Measurements from ENCODE around the gene MARS1. TPM values are rescaled to one million over a fixed set of nuclear protein-coding genes. Genes with fewer than 3 reads are reported as not detected.
"Not testable (repeated sequence)": the region's sequence is repeated elsewhere in the genome, so short reads cannot be mapped to it uniquely, and the experiment has no call there.

MARS1 gene
- polyA plus RNA-seq, 2 donors, result 74.4 to 106 TPM

DNA sequence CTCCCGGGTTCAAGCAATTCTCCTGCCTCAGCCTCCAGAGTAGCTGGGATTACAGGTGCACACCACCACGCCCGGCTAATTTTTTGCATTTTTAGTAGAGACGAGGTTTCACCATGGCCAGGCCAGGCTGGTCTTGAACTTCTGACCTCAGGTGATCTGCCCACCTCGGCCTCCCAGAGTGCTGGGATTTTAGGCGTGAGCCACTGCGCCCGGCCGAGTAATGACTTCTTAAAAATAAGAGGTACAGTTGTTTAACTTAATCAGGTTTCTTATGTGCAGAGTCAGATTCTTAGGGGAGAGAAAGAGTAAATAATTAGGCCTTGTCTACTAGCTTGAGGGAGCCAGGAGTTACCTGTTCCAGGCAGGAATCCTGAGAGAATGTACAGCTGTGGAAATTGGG lies 26.4 kb downstream of the MARS1 start:
- H3K27ac ChIP-seq (ENCODE audit: low read depth in 2 of 2, low read length in 1 of 2); H3K27me3 ChIP-seq (ENCODE audit: control insufficient read depth in 1 of 2, insufficient read depth in 2 of 2, low read length in 2 of 2); H3K9me3 ChIP-seq (ENCODE audit: control insufficient read depth in 2 of 2, insufficient read depth in 1 of 2, low read depth in 1 of 2, low read length in 1 of 2); H3K4me3 ChIP-seq (ENCODE audit: low read depth in 1 of 2, low read length in 2 of 2); H3K4me1 ChIP-seq (ENCODE audit: control insufficient read depth in 2 of 2, insufficient read depth in 2 of 2, low read length in 1 of 2): not testable (repeated sequence)
- 82 to 92% methylated on average over 9 of the region's 9 CpGs for WGBS, 2 donors
- H3K36me3 ChIP-seq (ENCODE audit: control insufficient read depth in 2 of 2, insufficient read depth in 2 of 2, low read length in 1 of 2), result peaks cover 28 to 37% of the 10 kb centered on the region in 2 donors

DNA sequence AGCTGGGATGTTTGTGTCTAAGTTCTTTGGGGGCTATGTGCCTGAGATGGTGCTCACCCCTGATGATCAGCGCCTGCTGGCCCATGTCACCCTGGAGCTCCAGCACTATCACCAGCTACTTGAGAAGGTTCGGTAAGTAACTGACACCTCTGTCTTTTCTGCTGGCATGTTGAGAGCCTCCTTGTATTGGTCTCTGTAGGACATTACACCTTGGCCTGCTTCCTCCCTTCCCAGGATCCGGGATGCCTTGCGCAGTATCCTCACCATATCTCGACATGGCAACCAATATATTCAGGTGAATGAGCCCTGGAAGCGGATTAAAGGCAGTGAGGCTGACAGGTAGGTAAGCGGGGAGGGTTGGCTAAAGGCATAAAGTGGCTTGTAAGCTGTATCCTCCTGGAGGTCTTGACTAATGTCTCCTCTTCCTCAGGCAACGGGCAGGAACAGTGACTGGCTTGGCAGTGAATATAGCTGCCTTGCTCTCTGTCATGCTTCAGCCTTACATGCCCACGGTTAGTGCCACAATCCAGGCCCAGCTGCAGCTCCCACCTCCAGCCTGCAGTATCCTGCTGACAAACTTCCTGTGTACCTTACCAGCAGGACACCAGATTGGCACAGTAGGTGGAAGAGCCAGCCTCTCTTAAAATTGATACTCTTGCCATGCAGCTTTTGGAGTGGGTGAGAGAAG lies 27.0 kb downstream of the MARS1 start:
- 80 to 84% methylated on average over 9 of the region's 9 CpGs for WGBS, 2 donors
- peak overlapping the region in 1 of 2 donors; percentile 42 for H3K27ac ChIP-seq (ENCODE audit: low read depth in 2 of 2, low read length in 1 of 2)
- peaks cover 28 to 37% of the 10 kb centered on the region in 2 donors for H3K36me3 ChIP-seq (ENCODE audit: control insufficient read depth in 2 of 2, insufficient read depth in 2 of 2, low read length in 1 of 2)
- no peak overlapping the region for H3K4me3 ChIP-seq (ENCODE audit: low read depth in 1 of 2, low read length in 2 of 2)
- no peaks in the 10 kb centered on the region for H3K27me3 ChIP-seq (ENCODE audit: control insufficient read depth in 1 of 2, insufficient read depth in 2 of 2, low read length in 2 of 2)
- no peaks in the 10 kb centered on the region for H3K4me1 ChIP-seq (ENCODE audit: control insufficient read depth in 2 of 2, insufficient read depth in 2 of 2, low read length in 1 of 2)
- H3K9me3 ChIP-seq (ENCODE audit: control insufficient read depth in 2 of 2, insufficient read depth in 1 of 2, low read depth in 1 of 2, low read length in 1 of 2), result no peaks in the 10 kb centered on the region

DNA sequence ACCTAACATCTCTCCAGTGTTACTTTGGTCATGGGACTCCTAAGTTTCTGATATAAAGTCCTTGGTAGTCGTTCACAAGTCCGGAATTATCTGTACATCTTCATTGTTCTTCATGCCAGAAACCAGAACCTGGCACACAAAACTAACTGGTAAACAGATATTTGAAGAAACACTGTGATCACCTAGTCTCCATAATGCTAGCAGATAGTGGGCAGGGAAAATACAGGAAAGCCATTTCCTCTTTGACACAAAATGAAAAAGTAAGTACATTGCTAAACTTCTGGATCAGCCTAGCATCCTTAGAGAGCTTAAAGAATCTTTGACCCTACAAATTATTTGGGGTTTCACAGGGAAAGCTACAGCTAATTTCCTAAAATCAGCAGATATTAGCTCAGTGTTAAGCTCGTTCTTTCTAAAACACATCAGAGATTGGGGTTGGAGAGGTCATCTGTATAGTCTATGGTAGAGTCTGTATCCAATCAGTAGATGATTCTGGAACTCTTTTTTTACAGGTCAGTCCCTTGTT lies 27.6 kb downstream of the MARS1 start:
- no peaks in the 10 kb centered on the region for H3K27me3 ChIP-seq (ENCODE audit: control insufficient read depth in 1 of 2, insufficient read depth in 2 of 2, low read length in 2 of 2)
- H3K36me3 ChIP-seq (ENCODE audit: control insufficient read depth in 2 of 2, insufficient read depth in 2 of 2, low read length in 1 of 2), result peaks cover 28 to 37% of the 10 kb centered on the region in 2 donors
- no peaks in the 10 kb centered on the region for H3K9me3 ChIP-seq (ENCODE audit: control insufficient read depth in 2 of 2, insufficient read depth in 1 of 2, low read depth in 1 of 2, low read length in 1 of 2)
- H3K4me3 ChIP-seq (ENCODE audit: low read depth in 1 of 2, low read length in 2 of 2), result no peak overlapping the region
- H3K27ac ChIP-seq (ENCODE audit: low read depth in 2 of 2, low read length in 1 of 2), result peak overlapping the region in 1 of 2 donors; percentile 31
- H3K4me1 ChIP-seq (ENCODE audit: control insufficient read depth in 2 of 2, insufficient read depth in 2 of 2, low read length in 1 of 2), result no peaks in the 10 kb centered on the region
- 62 to 67% methylated on average over 3 of the region's 3 CpGs for WGBS, 2 donors

DNA sequence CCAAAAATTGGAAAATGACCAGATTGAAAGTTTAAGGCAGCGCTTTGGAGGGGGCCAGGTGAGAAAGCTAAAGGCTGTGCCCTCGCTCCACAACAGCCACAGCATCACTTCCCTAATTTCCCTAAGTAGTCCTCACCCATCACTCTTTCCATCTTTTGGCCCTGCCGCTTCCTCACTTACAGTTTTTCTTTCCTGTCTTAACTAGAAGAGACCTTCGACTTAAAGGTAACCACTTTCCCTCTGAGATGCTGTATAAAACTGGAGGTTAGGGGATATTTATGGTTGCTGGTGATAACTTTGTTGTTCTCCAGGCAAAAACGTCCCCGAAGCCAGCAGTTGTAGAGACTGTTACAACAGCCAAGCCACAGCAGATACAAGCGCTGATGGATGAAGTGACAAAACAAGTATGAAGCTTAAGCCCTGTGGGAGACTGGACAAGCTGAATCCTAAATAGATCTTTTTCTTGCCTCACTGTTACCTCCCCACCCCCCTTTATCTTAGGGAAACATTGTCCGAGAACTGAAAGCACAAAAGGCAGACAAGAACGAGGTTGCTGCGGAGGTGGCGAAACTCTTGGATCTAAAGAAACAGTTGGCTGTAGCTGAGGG lies 28.2 kb downstream of the MARS1 start:
- Histone ChIP-seq H3K4me1 (ENCODE audit: control insufficient read depth in 2 of 2, insufficient read depth in 2 of 2, low read length in 1 of 2) (no peaks in the 10 kb centered on the region), H3K9me3 (ENCODE audit: control insufficient read depth in 2 of 2, insufficient read depth in 1 of 2, low read depth in 1 of 2, low read length in 1 of 2) (no peaks in the 10 kb centered on the region), H3K27ac (ENCODE audit: low read depth in 2 of 2, low read length in 1 of 2) (peak overlapping the region in 1 of 2 donors; percentile 31), H3K4me3 (ENCODE audit: low read depth in 1 of 2, low read length in 2 of 2) (no peak overlapping the region), H3K27me3 (ENCODE audit: control insufficient read depth in 1 of 2, insufficient read depth in 2 of 2, low read length in 2 of 2) (no peaks in the 10 kb centered on the region), H3K36me3 (ENCODE audit: control insufficient read depth in 2 of 2, insufficient read depth in 2 of 2, low read length in 1 of 2) (peaks cover 28 to 37% of the 10 kb centered on the region in 2 donors)
- WGBS, 2 donors, result 79% methylated on average over 11 of the region's 11 CpGs

DNA sequence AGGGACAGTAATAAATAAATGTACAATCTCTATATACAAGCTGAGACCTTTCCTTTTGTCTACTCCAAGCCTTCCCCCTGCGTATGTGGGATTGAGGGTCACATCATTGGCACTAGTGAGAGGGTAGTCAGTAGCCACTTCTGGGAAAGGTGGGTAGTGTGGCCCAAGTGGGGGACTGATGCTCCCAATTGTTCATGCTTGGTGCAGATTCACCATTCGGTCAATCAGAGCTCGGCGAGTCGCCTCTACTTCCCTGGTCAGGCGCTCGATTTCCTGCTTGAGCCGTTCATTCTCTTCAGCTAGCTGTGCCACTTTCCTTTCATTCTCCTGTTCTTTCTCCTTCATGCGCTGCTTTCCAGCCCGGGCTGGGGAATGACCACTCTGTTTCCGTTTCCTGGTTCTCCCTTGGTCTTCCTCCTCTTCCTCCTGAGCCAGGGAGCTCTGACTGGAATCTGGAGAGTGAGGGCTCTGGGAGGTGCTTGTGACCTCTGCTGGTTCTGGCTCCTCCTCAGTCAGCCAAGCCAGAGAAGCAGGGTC lies 28.8 kb downstream of the MARS1 start:
- Histone ChIP-seq H3K36me3 (ENCODE audit: control insufficient read depth in 2 of 2, insufficient read depth in 2 of 2, low read length in 1 of 2) (peaks cover 28 to 37% of the 10 kb centered on the region in 2 donors), H3K4me3 (ENCODE audit: low read depth in 1 of 2, low read length in 2 of 2) (no peak overlapping the region), H3K27me3 (ENCODE audit: control insufficient read depth in 1 of 2, insufficient read depth in 2 of 2, low read length in 2 of 2) (no peaks in the 10 kb centered on the region), H3K4me1 (ENCODE audit: control insufficient read depth in 2 of 2, insufficient read depth in 2 of 2, low read length in 1 of 2) (peaks cover 0 to 3% of the 10 kb centered on the region in 2 donors), H3K9me3 (ENCODE audit: control insufficient read depth in 2 of 2, insufficient read depth in 1 of 2, low read depth in 1 of 2, low read length in 1 of 2) (no peaks in the 10 kb centered on the region), H3K27ac (ENCODE audit: low read depth in 2 of 2, low read length in 1 of 2) (peak overlapping the region; percentile 9 to 64)
- 86 to 92% methylated on average over 11 of the region's 11 CpGs for WGBS, 2 donors

DNA sequence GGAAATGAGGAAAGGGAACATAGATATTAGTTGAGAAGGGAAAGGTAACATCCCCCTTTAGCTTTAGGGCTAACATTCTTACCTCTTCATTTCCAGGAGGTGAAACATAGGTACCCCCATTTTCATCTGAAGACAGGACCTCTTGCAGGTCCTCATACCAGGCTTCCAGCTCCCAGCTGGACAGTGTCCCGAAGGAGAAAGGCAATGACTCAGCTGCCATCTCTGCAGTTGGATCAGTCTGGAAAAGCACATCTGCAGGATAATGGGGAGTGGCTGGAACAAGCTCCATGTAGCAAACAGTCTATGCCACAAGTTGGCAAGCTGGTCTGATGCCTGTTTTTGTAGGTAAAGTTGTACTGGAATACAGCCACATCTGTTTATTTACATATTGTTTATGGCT lies 29.3 kb downstream of the MARS1 start:
- Histone ChIP-seq H3K4me1 (ENCODE audit: control insufficient read depth in 2 of 2, insufficient read depth in 2 of 2, low read length in 1 of 2) (peaks cover 0 to 7% of the 10 kb centered on the region in 2 donors), H3K36me3 (ENCODE audit: control insufficient read depth in 2 of 2, insufficient read depth in 2 of 2, low read length in 1 of 2) (peaks cover 23 to 32% of the 10 kb centered on the region in 2 donors)

DNA sequence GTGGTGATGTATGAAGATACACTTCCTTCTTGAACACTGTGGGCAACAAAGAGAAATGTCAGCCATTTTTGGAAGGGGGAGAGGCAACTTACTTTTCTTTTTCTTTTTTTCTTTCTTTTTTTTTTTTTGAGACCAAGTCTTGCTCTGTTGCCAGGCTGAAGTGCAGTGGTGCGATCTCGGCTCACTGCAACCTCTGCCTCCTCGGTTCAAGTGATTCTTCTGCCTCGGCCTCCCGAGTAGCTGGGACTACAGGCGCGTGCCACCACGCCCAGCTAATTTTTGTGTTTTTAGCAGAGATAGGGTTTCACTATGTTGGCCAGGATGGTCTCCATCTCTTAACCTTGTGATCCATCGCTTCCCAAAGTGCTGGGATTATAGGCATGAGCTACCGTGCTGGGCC lies 29.9 kb downstream of the MARS1 start:
- peak overlapping the region in 1 of 2 donors; percentile 97 for H3K4me3 ChIP-seq (ENCODE audit: low read depth in 1 of 2, low read length in 2 of 2)

More for the DNA sequence above, 29.3 kb downstream of the MARS1 start:
- Histone ChIP-seq H3K27me3 (ENCODE audit: control insufficient read depth in 1 of 2, insufficient read depth in 2 of 2, low read length in 2 of 2) (no peaks in the 10 kb centered on the region), H3K27ac (ENCODE audit: low read depth in 2 of 2, low read length in 1 of 2) (peak overlapping the region; percentile 9 to 64), H3K9me3 (ENCODE audit: control insufficient read depth in 2 of 2, insufficient read depth in 1 of 2, low read depth in 1 of 2, low read length in 1 of 2) (no peaks in the 10 kb centered on the region), H3K4me3 (ENCODE audit: low read depth in 1 of 2, low read length in 2 of 2) (no peak overlapping the region)
- WGBS, 2 donors, result 28 to 33% methylated on average over 1 of the region's 1 CpG

DNA sequence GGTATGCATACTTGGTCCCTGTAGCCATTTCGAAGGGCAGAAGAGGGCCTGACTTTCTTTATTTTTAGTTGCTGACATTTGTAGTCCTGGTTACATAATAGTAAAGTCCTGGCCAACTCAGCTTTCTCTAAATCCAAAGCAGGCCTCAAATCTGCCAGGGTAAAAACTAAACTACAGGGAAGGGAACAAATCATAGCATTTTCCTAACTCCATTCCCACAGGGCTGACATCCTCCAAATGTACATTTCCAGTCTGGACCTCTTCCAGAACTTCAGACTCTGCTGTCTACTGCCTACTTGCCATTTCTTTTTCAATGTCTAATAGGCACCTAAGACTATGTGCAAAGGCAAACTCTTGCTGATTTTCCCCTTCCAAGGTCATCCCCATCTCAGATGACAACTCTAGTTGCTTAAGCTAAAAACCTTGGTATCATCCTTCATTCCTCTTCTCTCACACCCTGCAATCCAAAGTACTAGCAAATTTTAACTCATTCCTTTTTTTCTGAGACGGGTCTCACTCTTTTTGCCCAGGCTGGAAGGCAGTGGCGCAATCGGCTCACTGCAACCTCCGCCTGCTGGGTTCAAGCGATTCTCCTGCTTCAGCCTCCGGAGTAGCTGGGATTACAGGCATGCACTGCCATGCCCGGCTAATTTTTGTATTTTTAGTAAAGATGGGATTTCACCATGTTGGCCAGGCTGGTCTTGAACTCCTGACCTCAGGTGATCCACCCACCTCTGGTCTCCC lies 30.5 kb downstream of the MARS1 start:
- H3K27me3 ChIP-seq (ENCODE audit: control insufficient read depth in 1 of 2, insufficient read depth in 2 of 2, low read length in 2 of 2), result no peaks in the 10 kb centered on the region
- peak overlapping the region in 1 of 2 donors; percentile 97 for H3K4me3 ChIP-seq (ENCODE audit: low read depth in 1 of 2, low read length in 2 of 2)
- 66 to 76% methylated on average over 8 of the region's 8 CpGs for WGBS, 2 donors
- H3K27ac ChIP-seq (ENCODE audit: low read depth in 2 of 2, low read length in 1 of 2), result peak overlapping the region; percentile 45 to 57
- H3K9me3 ChIP-seq (ENCODE audit: control insufficient read depth in 2 of 2, insufficient read depth in 1 of 2, low read depth in 1 of 2, low read length in 1 of 2), result no peaks in the 10 kb centered on the region
- H3K36me3 ChIP-seq (ENCODE audit: control insufficient read depth in 2 of 2, insufficient read depth in 2 of 2, low read length in 1 of 2), result peaks cover 22 to 25% of the 10 kb centered on the region in 2 donors
- H3K4me1 ChIP-seq (ENCODE audit: control insufficient read depth in 2 of 2, insufficient read depth in 2 of 2, low read length in 1 of 2), result peaks cover 0 to 7% of the 10 kb centered on the region in 2 donors

More for the DNA sequence above, 29.9 kb downstream of the MARS1 start:
- Histone ChIP-seq H3K36me3 (ENCODE audit: control insufficient read depth in 2 of 2, insufficient read depth in 2 of 2, low read length in 1 of 2) (peaks cover 22 to 28% of the 10 kb centered on the region in 2 donors), H3K27ac (ENCODE audit: low read depth in 2 of 2, low read length in 1 of 2) (peak overlapping the region; percentile 45 to 57)
- not testable (repeated sequence) for H3K9me3 ChIP-seq (ENCODE audit: control insufficient read depth in 2 of 2, insufficient read depth in 1 of 2, low read depth in 1 of 2, low read length in 1 of 2); H3K27me3 ChIP-seq (ENCODE audit: control insufficient read depth in 1 of 2, insufficient read depth in 2 of 2, low read length in 2 of 2); H3K4me1 ChIP-seq (ENCODE audit: control insufficient read depth in 2 of 2, insufficient read depth in 2 of 2, low read length in 1 of 2)
- 82 to 84% methylated on average over 10 of the region's 10 CpGs for WGBS, 2 donors

Data from esophagus (tissue), 2 donors.